ENCODE data around the gene KCNJ16.

KCNJ16 gene

DNA sequence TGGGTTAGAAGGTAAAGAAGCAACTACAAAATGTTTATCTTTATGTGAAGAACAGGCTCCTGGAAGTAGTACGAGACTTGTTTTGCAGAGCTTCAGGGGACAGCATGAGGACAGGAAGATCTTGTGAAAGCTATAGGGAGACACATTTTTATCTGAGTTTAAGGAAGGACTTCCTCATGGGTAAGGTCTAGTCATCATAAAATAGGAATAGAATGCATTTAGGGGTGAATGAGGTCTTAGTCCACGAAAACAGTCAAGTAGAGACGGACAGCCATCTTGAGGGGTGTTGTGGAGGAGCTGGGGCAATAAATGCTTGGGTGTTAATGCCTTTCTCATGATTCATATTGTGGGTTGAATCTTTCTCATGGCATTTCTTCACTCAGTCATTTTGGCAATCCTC is 24.3 kb downstream of the KCNJ16 start:
- no peak for DNase-seq (ENCODE audit: low spot score)

DNA sequence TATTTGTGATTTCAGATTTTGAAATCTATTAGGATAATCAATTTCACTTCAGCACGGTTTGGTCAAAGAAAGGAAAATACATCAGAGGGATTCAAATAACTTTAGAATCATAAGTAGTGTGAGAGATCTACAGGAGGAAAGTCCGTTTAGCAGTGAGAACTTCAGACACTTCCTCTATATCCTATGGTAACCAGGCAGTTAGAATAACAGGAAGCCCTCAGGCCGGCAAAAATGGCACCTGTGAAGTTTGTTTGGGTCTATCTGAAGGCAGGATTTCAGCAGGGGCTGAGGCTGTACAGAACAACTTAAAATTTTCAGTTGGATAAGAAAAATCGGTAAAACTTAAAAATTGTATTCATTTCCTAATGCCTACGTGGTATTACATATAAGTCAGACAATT is 24.9 kb downstream of the KCNJ16 start:
- DNase-seq (ENCODE audit: low spot score): no peak

- no peak for DNase-seq (ENCODE audit: low spot score)
These were observed 26.0 kb downstream of the KCNJ16 start for GRCh38 chr17:70100983-70101382.

DNA sequence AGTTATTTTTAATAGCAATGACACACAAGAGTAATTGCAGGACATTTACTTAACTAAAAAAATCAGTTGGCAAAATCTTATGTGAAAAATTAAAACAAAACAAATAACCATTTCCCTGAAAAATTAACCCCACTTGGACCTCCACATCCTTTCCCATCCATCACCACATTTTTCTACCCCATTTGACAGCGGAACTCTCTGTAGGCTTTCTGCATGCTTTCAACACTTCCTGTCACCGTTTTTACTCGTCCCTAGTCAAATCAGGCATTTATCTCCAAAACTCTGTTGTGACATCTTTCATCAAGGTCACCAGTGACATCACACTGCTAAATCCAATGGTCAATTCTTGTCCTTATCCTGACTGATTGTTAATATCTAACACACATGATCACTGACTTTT is 27.5 kb downstream of the KCNJ16 start:
- DNase-seq (ENCODE audit: low spot score): no peak

- DNase-seq (ENCODE audit: low spot score): no peak
These were observed 29.9 kb downstream of the KCNJ16 start for GRCh38 chr17:70104791-70105523.

GRCh38 chr17:70105641-70106040 is 30.6 kb downstream of the KCNJ16 start:
- DNase-seq (ENCODE audit: low spot score): no peak

DNA sequence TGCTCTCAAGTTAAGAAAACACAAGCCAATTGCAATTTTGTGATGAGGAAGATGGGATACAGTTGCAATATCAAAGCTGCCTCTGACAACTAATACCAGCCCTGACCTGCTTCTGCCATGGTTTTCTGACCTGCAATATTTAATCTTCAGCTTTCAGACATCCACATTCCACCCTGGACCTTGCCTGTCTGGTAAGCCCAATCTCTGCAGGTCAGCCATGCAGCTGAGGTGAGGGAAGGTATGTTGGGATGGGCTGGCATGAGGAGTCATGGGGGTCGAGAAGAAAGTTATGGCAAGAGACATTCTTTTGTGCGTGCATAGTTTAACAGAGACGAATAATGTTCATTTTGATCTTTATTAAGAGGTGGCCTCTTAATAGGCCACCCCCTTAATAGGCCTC is 31.5 kb downstream of the KCNJ16 start:
- DNase-seq (ENCODE audit: low spot score): no peak

DNA sequence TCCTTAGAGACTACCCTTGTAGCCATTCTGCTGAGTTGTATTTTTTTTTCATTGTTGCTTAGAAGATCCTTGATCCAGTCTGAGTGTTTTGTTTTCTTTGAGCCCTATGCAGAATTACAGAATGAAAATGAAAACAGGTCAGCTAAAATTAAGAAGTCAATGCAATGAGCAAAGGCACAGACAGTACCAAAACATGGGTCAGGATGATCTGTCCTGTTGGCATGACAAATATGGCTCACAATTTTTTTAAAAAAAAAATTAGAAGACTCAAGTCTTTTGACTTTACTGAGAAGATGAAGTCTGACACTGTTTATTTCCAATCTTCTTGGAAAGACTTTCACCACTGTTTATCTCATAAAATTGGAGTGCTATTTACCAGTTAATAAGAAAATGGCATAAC is 32.4 kb downstream of the KCNJ16 start:
- no peak for DNase-seq (ENCODE audit: low spot score)

- DNase-seq (ENCODE audit: low spot score): no peak
These were observed 33.0 kb downstream of the KCNJ16 start for GRCh38 chr17:70107904-70108565.

- no peak for DNase-seq (ENCODE audit: low spot score)
These were observed 34.5 kb downstream of the KCNJ16 start for GRCh38 chr17:70109497-70109896.

GRCh38 chr17:70110443-70110880 is 35.4 kb downstream of the KCNJ16 start:
- DNase-seq (ENCODE audit: low spot score): no peak

DNA sequence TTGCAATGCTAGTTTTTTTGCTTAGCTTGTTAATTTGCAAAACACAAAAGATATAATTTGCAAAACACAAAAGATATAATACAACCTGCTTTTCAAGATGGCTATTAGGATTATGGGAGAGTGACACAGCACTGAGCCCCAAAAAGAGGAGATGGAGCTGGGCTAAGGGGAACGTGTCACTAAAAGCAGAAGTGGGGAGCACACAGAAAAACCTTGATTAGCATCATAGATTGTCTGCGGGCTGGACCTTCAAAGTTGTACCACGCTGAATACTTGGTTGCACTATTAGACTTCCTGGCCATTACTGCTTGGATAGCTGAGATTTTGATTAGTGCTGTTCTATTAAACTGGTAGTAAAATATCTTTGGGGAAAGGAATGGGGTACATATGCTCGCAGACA is 36.2 kb downstream of the KCNJ16 start:
- no peak for DNase-seq (ENCODE audit: low spot score)

GRCh38 chr17:70114405-70114804 is 39.4 kb downstream of the KCNJ16 start:
- no peak for DNase-seq (ENCODE audit: low spot score)

- no peak for DNase-seq (ENCODE audit: low spot score)
These were observed 40.1 kb downstream of the KCNJ16 start for GRCh38 chr17:70115126-70115525.

DNA sequence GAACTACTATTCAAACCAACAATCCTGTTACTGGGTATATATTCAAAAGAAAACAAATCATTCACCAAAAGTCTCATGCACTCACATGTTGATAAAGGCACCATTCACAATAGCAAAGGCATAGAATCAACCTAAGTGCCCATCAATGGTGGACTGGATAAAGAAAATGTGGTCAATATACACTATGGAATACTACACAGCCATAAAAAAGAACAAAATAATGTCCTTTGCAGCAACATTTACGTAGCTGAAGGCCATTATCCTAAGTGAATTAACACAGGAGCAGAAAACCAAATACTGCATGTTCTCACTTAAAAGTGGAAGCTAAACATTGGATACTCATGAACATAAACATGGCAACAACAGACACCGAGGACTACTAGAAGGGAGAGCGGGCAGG is 41.9 kb downstream of the KCNJ16 start:
- no peak for DNase-seq (ENCODE audit: low spot score)

DNA sequence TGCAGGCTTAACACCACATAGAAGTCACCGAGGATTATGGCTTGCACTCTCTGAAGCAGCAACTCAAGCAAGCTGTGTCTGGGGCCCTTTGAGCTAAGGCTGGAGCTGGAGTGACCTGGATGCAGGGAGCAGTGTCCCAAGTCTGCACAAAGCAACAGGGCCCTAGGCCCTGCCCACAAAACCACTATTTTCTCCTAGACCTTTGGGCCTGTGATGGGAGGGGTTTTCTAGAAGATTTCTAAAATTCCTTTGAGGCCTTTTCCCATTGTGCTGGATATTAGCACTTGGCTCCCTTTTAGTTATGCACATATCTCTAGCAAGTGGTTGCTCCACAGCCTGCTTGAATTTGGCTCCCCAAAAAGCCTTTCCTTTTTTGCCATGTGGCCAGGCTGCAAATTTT is 44.5 kb downstream of the KCNJ16 start:
- DNase-seq (ENCODE audit: low spot score): no peak

DNA sequence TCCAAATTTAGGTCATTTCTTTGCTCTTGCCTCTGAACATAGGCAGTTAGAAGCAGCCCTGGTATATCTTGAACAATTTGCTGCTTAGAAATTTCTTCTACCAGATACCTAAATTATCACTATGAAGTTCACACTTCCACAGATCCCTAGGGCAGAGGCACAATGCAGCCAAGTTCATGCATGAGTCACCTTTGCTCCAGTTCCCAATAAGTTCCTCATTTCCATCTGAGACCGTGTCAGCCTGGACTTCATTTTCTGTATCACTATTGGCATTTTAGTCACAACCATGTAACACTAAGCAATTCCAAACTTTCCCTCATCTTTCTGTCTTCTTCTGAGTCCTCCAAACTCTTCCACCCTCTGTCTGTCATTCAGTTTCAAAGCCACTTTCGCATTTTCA is 45.0 kb downstream of the KCNJ16 start:
- no peak for DNase-seq (ENCODE audit: low spot score)

- DNase-seq (ENCODE audit: low spot score): no peak
These were observed 45.4 kb downstream of the KCNJ16 start for GRCh38 chr17:70120425-70120824.

GRCh38 chr17:70121126-70121525 is 46.1 kb downstream of the KCNJ16 start:
- DNase-seq (ENCODE audit: low spot score): no peak

GRCh38 chr17:70123193-70123592 is 48.2 kb downstream of the KCNJ16 start:
- no peak for DNase-seq (ENCODE audit: low spot score)

DNA sequence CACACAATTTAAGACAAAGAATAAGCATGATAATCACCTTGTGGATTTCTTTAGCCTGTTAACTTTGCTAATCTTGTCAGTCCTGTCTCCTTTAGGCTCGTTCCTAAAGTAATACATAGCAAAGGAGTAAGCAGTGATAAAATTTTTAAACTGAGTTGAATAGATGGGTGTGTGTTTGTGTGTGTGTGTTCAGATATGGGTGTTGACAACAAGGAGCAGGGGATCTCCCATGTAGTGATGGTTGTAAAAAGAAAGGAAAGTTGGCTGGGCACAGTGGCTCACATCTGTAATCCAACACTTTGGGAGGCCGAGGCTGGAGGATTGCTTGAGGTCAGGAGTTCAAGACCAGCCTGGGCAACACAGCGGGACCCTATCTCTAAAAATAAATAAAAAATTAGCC is 49.7 kb downstream of the KCNJ16 start:
- DNase-seq (ENCODE audit: low spot score): no peak

- no peak for DNase-seq (ENCODE audit: low spot score)
These were observed 52.3 kb downstream of the KCNJ16 start for GRCh38 chr17:70127221-70127873.

DNA sequence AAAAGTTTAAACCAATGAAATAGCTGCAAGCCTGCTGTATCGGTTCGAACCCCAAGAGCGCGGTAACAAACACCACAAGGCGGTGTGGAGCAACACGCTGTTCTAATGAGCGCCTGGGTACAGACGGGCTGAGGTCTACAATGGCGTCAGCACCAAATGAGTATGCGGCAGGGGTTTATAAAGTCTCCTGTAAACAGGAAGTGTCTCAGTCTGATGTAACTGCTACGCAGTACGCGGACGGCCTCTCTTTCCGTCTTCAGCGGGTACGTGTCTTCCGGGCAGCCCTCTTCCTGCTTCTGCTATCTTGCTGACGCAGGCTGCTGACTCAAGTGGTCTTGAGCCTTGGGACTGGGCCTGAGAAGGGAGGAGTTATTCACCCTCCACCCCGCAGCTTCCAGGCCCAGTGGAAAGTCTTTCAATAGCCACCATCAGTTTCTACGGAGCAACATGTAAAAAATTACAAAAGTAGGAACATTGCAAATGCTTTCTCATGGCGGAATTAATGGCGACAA is 53.8 kb downstream of the KCNJ16 start:
- no peak for DNase-seq (ENCODE audit: low spot score)

Data from hematopoietic multipotent progenitor cell treated with erythropoietin and hydrocortisone succinate and interleukin-3 and kit ligand, for 17 days (in vitro differentiated cells).